SK-N-SH treated with all-trans-retinoic acid at 6 μM for 48 hours (cell line): ENCODE data around the gene ADGRV1.

Source experiments
- ATAC-seq: fragments of 200-7000 bp; cut with Tn5 transposase; 3 replicates; pipeline ENCODE4 v1.9.1; 2020; ENCODE audit warnings: mild to moderate bottlenecking, moderate library complexity
- ARNTL ChIP-seq: fragments of 450-650 bp; formaldehyde crosslinking; IDR thresholded peaks from 2 replicates; pipeline ENCODE4 v1.5.0; 2020; ENCODE audit warnings: low read depth, mild to moderate bottlenecking, moderate library complexity, borderline replicate concordance
- BACH2 ChIP-seq: fragments of 250-450 bp; sonication (Bioruptor Pico); IDR thresholded peaks from 2 replicates; pipeline ENCODE4 v1.9.0; 2021; ENCODE audit warnings: mild to moderate bottlenecking, borderline replicate concordance
- CSDC2 ChIP-seq: fragments of 250-450 bp; sonication (Bioruptor Pico); IDR thresholded peaks from 2 replicates; pipeline ENCODE4 v1.5.0; 2020; ENCODE audit warnings: mild to moderate bottlenecking, moderate library complexity
- CSRNP3 ChIP-seq: fragments of 250-450 bp; sonication (Bioruptor Pico); IDR thresholded peaks from 2 replicates; pipeline ENCODE4 v1.5.1; 2021; ENCODE audit warnings: mild to moderate bottlenecking, moderate library complexity
- ESRRG ChIP-seq: fragments of 250-450 bp; sonication (Bioruptor Pico); IDR thresholded peaks from 2 replicates; pipeline ENCODE4 v1.6.1; 2021; ENCODE audit warnings: mild to moderate bottlenecking
- OSR1 ChIP-seq: fragments of 250-450 bp; sonication (Bioruptor Pico); IDR thresholded peaks from 2 replicates; pipeline ENCODE4 v1.8.0; 2022; ENCODE audit warnings: moderate library complexity, mild to moderate bottlenecking, inconsistent platforms
- PATZ1 ChIP-seq: fragments of 250-450 bp; sonication (Bioruptor Pico); IDR thresholded peaks from 2 replicates; pipeline ENCODE4 v1.8.0; 2020; ENCODE audit warnings: mild to moderate bottlenecking, moderate library complexity, borderline replicate concordance
- POU6F1 ChIP-seq: fragments of 250-450 bp; sonication (Bioruptor Pico); IDR thresholded peaks from 2 replicates; pipeline ENCODE4 v1.8.0; 2021; ENCODE audit warnings: low read depth, mild to moderate bottlenecking, moderate library complexity, borderline replicate concordance
- PPARA ChIP-seq: fragments of 250-450 bp; sonication (Bioruptor Pico); IDR thresholded peaks from 2 replicates; pipeline ENCODE4 v1.5.0; 2020; ENCODE audit warnings: mild to moderate bottlenecking, borderline replicate concordance
- RARB ChIP-seq: fragments of 250-450 bp; sonication (Bioruptor Pico); IDR thresholded peaks from 2 replicates; pipeline ENCODE4 v1.8.0; 2021; ENCODE audit warnings: mild to moderate bottlenecking, moderate library complexity
- SNAI2 ChIP-seq: fragments of 250-450 bp; sonication (Bioruptor Pico); IDR thresholded peaks from 2 replicates; pipeline ENCODE4 v1.5.0; 2020; ENCODE audit warnings: mild to moderate bottlenecking, moderate library complexity
- TCF4 ChIP-seq: fragments of 250-450 bp; sonication (Bioruptor Pico); IDR thresholded peaks from 2 replicates; pipeline ENCODE4 v1.8.0; 2021; ENCODE audit warnings: mild to moderate bottlenecking, moderate library complexity, borderline replicate concordance
- TOX ChIP-seq: fragments of 250-450 bp; sonication (Bioruptor Pico); IDR thresholded peaks from 2 replicates; pipeline ENCODE4 v1.8.0; 2021; ENCODE audit warnings: mild to moderate bottlenecking, moderate library complexity, borderline replicate concordance
- ZFP3 ChIP-seq: fragments of 250-450 bp; sonication (Bioruptor Pico); IDR thresholded peaks from 2 replicates; pipeline ENCODE4 v1.5.0; 2020; ENCODE audit warnings: mild to moderate bottlenecking, moderate library complexity
- ZFP30 ChIP-seq: fragments of 450-650 bp; formaldehyde crosslinking; IDR thresholded peaks from 2 replicates; pipeline ENCODE4 v1.5.0; 2022; ENCODE audit warnings: mild to moderate bottlenecking, moderate library complexity
- ZNF565 ChIP-seq: fragments of 450-650 bp; formaldehyde crosslinking; conservative IDR thresholded peaks from 2 replicates; pipeline ENCODE4 v1.5.0; 2020; ENCODE audit warnings: low read depth, mild to moderate bottlenecking, moderate library complexity
- ZNF70 ChIP-seq: fragments of 450-650 bp; formaldehyde crosslinking; IDR thresholded peaks from 2 replicates; pipeline ENCODE4 v1.5.0; 2020; ENCODE audit warnings: mild to moderate bottlenecking, moderate library complexity
- ZNF8 ChIP-seq: fragments of 450-650 bp; formaldehyde crosslinking; IDR thresholded peaks from 2 replicates; pipeline ENCODE4 v1.5.0; 2020; ENCODE audit warnings: mild to moderate bottlenecking, moderate library complexity
- TF ChIP-seq, protein P1 (sequence below): fragments of 250-450 bp; sonication (Bioruptor Pico); IDR thresholded peaks from 2 replicates; pipeline ENCODE4 v1.5.0; 2020; ENCODE audit warnings: mild to moderate bottlenecking, moderate library complexity

The ADGRV1 gene

GRCh38 chr5:90830058-90830457, 271.5 kb downstream of the ADGRV1 start:
- no peak for ATAC-seq
- TF ChIP-seq BACH2 (CRISPR knock-in tag) (no peak), POU6F1 (CRISPR knock-in tag) (no peak)
- TF ChIP-seq, all 23 proteins: peak for 0

- ATAC-seq = no peak
- no peak for TF ChIP-seq OSR1 (CRISPR knock-in tag)
- TF ChIP-seq ZNF565 (CRISPR knock-in tag) = no peak
- TF ChIP-seq TCF4 (CRISPR knock-in tag) = no peak
- TF ChIP-seq POU6F1 (CRISPR knock-in tag) = no peak
- TF ChIP-seq, protein P1, sequence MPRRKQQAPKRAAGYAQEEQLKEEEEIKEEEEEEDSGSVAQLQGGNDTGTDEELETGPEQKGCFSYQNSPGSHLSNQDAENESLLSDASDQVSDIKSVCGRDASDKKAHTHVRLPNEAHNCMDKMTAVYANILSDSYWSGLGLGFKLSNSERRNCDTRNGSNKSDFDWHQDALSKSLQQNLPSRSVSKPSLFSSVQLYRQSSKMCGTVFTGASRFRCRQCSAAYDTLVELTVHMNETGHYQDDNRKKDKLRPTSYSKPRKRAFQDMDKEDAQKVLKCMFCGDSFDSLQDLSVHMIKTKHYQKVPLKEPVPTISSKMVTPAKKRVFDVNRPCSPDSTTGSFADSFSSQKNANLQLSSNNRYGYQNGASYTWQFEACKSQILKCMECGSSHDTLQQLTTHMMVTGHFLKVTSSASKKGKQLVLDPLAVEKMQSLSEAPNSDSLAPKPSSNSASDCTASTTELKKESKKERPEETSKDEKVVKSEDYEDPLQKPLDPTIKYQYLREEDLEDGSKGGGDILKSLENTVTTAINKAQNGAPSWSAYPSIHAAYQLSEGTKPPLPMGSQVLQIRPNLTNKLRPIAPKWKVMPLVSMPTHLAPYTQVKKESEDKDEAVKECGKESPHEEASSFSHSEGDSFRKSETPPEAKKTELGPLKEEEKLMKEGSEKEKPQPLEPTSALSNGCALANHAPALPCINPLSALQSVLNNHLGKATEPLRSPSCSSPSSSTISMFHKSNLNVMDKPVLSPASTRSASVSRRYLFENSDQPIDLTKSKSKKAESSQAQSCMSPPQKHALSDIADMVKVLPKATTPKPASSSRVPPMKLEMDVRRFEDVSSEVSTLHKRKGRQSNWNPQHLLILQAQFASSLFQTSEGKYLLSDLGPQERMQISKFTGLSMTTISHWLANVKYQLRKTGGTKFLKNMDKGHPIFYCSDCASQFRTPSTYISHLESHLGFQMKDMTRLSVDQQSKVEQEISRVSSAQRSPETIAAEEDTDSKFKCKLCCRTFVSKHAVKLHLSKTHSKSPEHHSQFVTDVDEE (CRISPR knock-in tag) = no peak
- TF ChIP-seq ZFP3 (CRISPR knock-in tag) = no peak
- no peak for TF ChIP-seq ZNF8
- no peak for TF ChIP-seq SNAI2 (CRISPR knock-in tag)
- no peak for TF ChIP-seq ARNTL (CRISPR knock-in tag)
- TF ChIP-seq CSRNP3 (CRISPR knock-in tag) = no peak
- no peak for TF ChIP-seq PPARA (CRISPR knock-in tag)
- no peak for TF ChIP-seq PATZ1 (CRISPR knock-in tag)
Observed at GRCh38 chr5:90833753-90834152, 275.2 kb downstream of the ADGRV1 start.

DNA sequence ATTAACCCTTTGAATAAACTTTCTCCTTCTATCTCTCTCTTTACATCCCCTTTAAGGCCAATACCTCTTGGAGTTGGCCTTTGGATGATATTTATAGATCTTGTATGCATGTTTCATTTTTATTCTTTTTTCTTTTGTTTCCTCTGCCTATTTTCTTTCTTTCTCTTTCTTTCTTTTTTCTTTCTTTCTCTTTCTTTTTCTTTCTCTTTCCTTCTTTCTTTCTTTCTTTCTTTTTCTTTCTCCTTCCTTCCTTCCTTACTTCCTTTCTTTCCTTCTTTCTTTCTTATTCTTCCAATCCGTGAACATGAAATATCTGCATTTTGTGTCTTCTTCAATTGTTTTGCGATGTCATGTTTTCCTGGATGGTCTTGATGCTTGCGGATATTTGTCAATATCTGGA, 276.1 kb downstream of the ADGRV1 start:
- ATAC-seq = no peak
- TF ChIP-seq POU6F1 (CRISPR knock-in tag) = no peak
- no peak for TF ChIP-seq RARB (CRISPR knock-in tag)
- TF ChIP-seq ESRRG (CRISPR knock-in tag) = no peak
- TF ChIP-seq PPARA (CRISPR knock-in tag) = no peak
- TF ChIP-seq BACH2 (CRISPR knock-in tag) = no peak
- TF ChIP-seq CSDC2 (CRISPR knock-in tag) = no peak
- no peak for TF ChIP-seq ZNF70 (CRISPR knock-in tag)
- TF ChIP-seq OSR1 (CRISPR knock-in tag) = no peak
- no peak for TF ChIP-seq CSRNP3 (CRISPR knock-in tag)
- no peak for TF ChIP-seq ZFP30 (CRISPR knock-in tag)
- no peak for TF ChIP-seq ZFP3 (CRISPR knock-in tag)
- no peak for TF ChIP-seq ZNF565 (CRISPR knock-in tag)
- TF ChIP-seq ARNTL (CRISPR knock-in tag) = no peak
- TF ChIP-seq TOX = no peak
- TF ChIP-seq TCF4 (CRISPR knock-in tag) = no peak
- no peak for TF ChIP-seq ZNF8
- TF ChIP-seq SNAI2 (CRISPR knock-in tag) = no peak
